ENCODE results near the gene LRRC59. TPM values are rescaled to one million over a fixed set of nuclear protein-coding genes. Genes with fewer than 3 reads are reported as not detected.

Gene LRRC59
- total RNA-seq, 1 experiment from 2014 or later = 106 TPM

- no CpG with 5 or more reads among the region's 12 CpGs for WGBS (ENCODE audit: extremely low coverage, insufficient read length, low lambda C conversion rate)
- Histone ChIP-seq H3K23me2 (ENCODE audit: insufficient read length, low read depth, low read length, poor library complexity, severe bottlenecking) (no peaks in the 10 kb centered on the region), H2BK5ac (ENCODE audit: insufficient read length, low read length) (no peak overlapping the region), H4K8ac (replicated peaks; ENCODE audit: insufficient read length, low read depth, low read length) (no peak overlapping the region), H3K27me3 (ENCODE audit: insufficient read depth, low read length) (no peaks in the 10 kb centered on the region), H4K5ac (ENCODE audit: insufficient read length, low read depth, low read length) (no peak overlapping the region), H3K56ac (ENCODE audit: insufficient read length, low read depth, low read length) (no peak overlapping the region), H3K9me3 (ENCODE audit: control insufficient read depth, low read depth, low read length) (no peaks in the 10 kb centered on the region), H3K14ac (ENCODE audit: insufficient read depth, low read length) (no peak overlapping the region), H3K18ac (ENCODE audit: insufficient read length, low read depth, low read length) (no peak overlapping the region), H3K4me1 (ENCODE audit: insufficient read depth, low read length) (no peaks in the 10 kb centered on the region), H3T11ph (ENCODE audit: low read length) (no peak overlapping the region), H2BK12ac (ENCODE audit: insufficient read length, low read depth, low read length) (no peak overlapping the region), H3K27ac (ENCODE audit: insufficient read length, low read depth, low read length) (no peak overlapping the region), H3K79me1 (ENCODE audit: insufficient read depth, low read depth, low read length, poor library complexity, severe bottlenecking) (no peaks in the 10 kb centered on the region), H2BK120ac (ENCODE audit: low read depth, low read length, poor library complexity, severe bottlenecking) (no peak overlapping the region), H4K91ac (ENCODE audit: insufficient read length, low read depth, low read length) (no peak overlapping the region), H3K4ac (ENCODE audit: low read depth, low read length) (no peak overlapping the region), H2AFZ (ENCODE audit: low read length) (no peak overlapping the region), H3K79me2 (ENCODE audit: insufficient read depth, low read length) (no peaks in the 10 kb centered on the region), H4K20me1 (ENCODE audit: control insufficient read depth, insufficient read depth, insufficient read length) (no peaks in the 10 kb centered on the region), H3K9ac (ENCODE audit: extremely low read depth, insufficient read length, low read length) (no peak overlapping the region), H2BK15ac (ENCODE audit: low read depth, low read length) (no peak overlapping the region), H3K23ac (ENCODE audit: insufficient read length, low read depth, low read length) (no peak overlapping the region), H2BK20ac (ENCODE audit: low read depth, low read length, poor library complexity, severe bottlenecking) (no peak overlapping the region), H2AK5ac (ENCODE audit: insufficient read length, low read length) (no peak overlapping the region), H3K4me2 (ENCODE audit: insufficient read depth, insufficient read length, low read length) (no peak overlapping the region)
- Mint-ChIP-seq H3K27ac (no peak overlapping the region), H3K4me3 (no peak overlapping the region), H3K9me3 (no peaks in the 10 kb centered on the region), H3K4me1 (no peaks in the 10 kb centered on the region), H3K36me3 (ENCODE audit: insufficient read depth in 1 of 3, low read depth in 3 of 3) (peaks cover 30 to 93% (median 86%) of the 10 kb centered on the region in 3 experiments; a peak in 6 of 7 replicates), H3K27me3 (ENCODE audit: low read depth) (no peaks in the 10 kb centered on the region)
- no peak for DNase-seq
- TF ChIP-seq CTCF (conservative IDR thresholded peaks at IDR 0.05) = no peak
Measured at GRCh38 chr17:50382931-50383330, 14.4 kb downstream of the LRRC59 start.
